ENCODE measurements around the gene RASSF5. TPM values are rescaled to one million over a fixed set of nuclear protein-coding genes. Genes with fewer than 3 reads are reported as not detected.

RASSF5 gene
- total RNA-seq, 1 experiment from 2014 or later: 0.75 TPM

- no peak overlapping the region for H3K4me3 ChIP-seq (ENCODE audit: low read depth, low read length, poor library complexity, severe bottlenecking)
- intact Hi-C loops (cut with micrococcal nuclease; ENCODE audit: unreplicated experiment): no loop called here
- TF ChIP-seq EZH2 (IDR thresholded peaks at IDR 0.05; ENCODE audit: borderline replicate concordance, low read depth, low read length, poor library complexity, severe bottlenecking) (no peak), CTCF (conservative IDR thresholded peaks at IDR 0.05; ENCODE audit: low read depth, low read length) (no peak)
- no peak for DNase-seq (ENCODE audit: low spot score)
- H3K36me3 ChIP-seq (ENCODE audit: insufficient read depth, low read length, poor library complexity, severe bottlenecking): peaks cover 3% of the 10 kb centered on the region
- ChIA-PET POLR2A (ENCODE audit: low non-redundant PET) (no interaction called here), CTCF (no interaction called here)
- no peak overlapping the region for H3K27ac ChIP-seq (ENCODE audit: low read depth, low read length, poor library complexity, severe bottlenecking)
- no peaks in the 10 kb centered on the region for H3K27me3 ChIP-seq (replicated peaks; ENCODE audit: insufficient read depth, low read depth, low read length, poor library complexity)
- BruUV-seq (replicated peaks): no TSS peak
- no peaks in the 10 kb centered on the region for H3K9me3 ChIP-seq (ENCODE audit: low read depth, low read length, poor library complexity, severe bottlenecking)
- peaks cover under 1% of the 10 kb centered on the region for H3K4me1 ChIP-seq (ENCODE audit: insufficient read depth, low read length, poor library complexity, severe bottlenecking)
These were observed 42.8 kb upstream of the RASSF5 start for GRCh38 chr1:206464456-206464964.

- intact Hi-C loops (cut with micrococcal nuclease; ENCODE audit: unreplicated experiment): no loop called here
- no TSS peak for BruUV-seq (replicated peaks)
- Histone ChIP-seq H3K27me3 (replicated peaks; ENCODE audit: insufficient read depth, low read depth, low read length, poor library complexity) (no peaks in the 10 kb centered on the region), H3K36me3 (ENCODE audit: insufficient read depth, low read length, poor library complexity, severe bottlenecking) (peaks cover 3% of the 10 kb centered on the region), H3K27ac (ENCODE audit: low read depth, low read length, poor library complexity, severe bottlenecking) (no peak overlapping the region), H3K9me3 (ENCODE audit: low read depth, low read length, poor library complexity, severe bottlenecking) (no peaks in the 10 kb centered on the region), H3K4me3 (ENCODE audit: low read depth, low read length, poor library complexity, severe bottlenecking) (no peak overlapping the region), H3K4me1 (ENCODE audit: insufficient read depth, low read length, poor library complexity, severe bottlenecking) (peaks cover 15% of the 10 kb centered on the region)
- TF ChIP-seq EZH2 (IDR thresholded peaks at IDR 0.05; ENCODE audit: borderline replicate concordance, low read depth, low read length, poor library complexity, severe bottlenecking) (no peak), CTCF (conservative IDR thresholded peaks at IDR 0.05; ENCODE audit: low read depth, low read length) (no peak)
- no peak for DNase-seq (ENCODE audit: low spot score)
- ChIA-PET CTCF (interaction anchor here (1.0 kb wide), 1 partner anchor 14 kb away, joined by 6 read pairs; no protein-coding TSS in a partner anchor), POLR2A (ENCODE audit: low non-redundant PET) (no interaction called here)
These were observed 41.4 kb upstream of the RASSF5 start for GRCh38 chr1:206465951-206466350.

- Histone ChIP-seq H3K27me3 (replicated peaks; ENCODE audit: insufficient read depth, low read depth, low read length, poor library complexity) (no peaks in the 10 kb centered on the region), H3K9me3 (ENCODE audit: low read depth, low read length, poor library complexity, severe bottlenecking) (no peaks in the 10 kb centered on the region), H3K4me3 (ENCODE audit: low read depth, low read length, poor library complexity, severe bottlenecking) (no peak overlapping the region), H3K4me1 (ENCODE audit: insufficient read depth, low read length, poor library complexity, severe bottlenecking) (peaks cover 25% of the 10 kb centered on the region), H3K36me3 (ENCODE audit: insufficient read depth, low read length, poor library complexity, severe bottlenecking) (peaks cover 3% of the 10 kb centered on the region), H3K27ac (ENCODE audit: low read depth, low read length, poor library complexity, severe bottlenecking) (no peak overlapping the region)
- TF ChIP-seq CTCF (conservative IDR thresholded peaks at IDR 0.05; ENCODE audit: low read depth, low read length): no peak
- no TSS peak for BruUV-seq (replicated peaks)
- ChIA-PET CTCF (no interaction called here), POLR2A (ENCODE audit: low non-redundant PET) (no interaction called here)
- intact Hi-C loops (cut with micrococcal nuclease; ENCODE audit: unreplicated experiment): no loop called here
- DNase-seq (ENCODE audit: low spot score): no peak
These were observed 40.3 kb upstream of the RASSF5 start for GRCh38 chr1:206466840-206467649.

All from A673 (cell line).